Activated CD8-positive, alpha-beta memory T cell treated with anti-CD3 and anti-CD28 coated beads for 24 hours (primary cell): ENCODE results near the gene APOC1.
"Not testable (repeated sequence)": the region's sequence is repeated elsewhere in the genome, so short reads cannot be mapped to it uniquely, and the experiment has no call there.

Experiments
- DNase-seq: peaks from one replicate; pipeline ENCODE4 v3.0.0-alpha.2; 2020

The APOC1 gene

DNA sequence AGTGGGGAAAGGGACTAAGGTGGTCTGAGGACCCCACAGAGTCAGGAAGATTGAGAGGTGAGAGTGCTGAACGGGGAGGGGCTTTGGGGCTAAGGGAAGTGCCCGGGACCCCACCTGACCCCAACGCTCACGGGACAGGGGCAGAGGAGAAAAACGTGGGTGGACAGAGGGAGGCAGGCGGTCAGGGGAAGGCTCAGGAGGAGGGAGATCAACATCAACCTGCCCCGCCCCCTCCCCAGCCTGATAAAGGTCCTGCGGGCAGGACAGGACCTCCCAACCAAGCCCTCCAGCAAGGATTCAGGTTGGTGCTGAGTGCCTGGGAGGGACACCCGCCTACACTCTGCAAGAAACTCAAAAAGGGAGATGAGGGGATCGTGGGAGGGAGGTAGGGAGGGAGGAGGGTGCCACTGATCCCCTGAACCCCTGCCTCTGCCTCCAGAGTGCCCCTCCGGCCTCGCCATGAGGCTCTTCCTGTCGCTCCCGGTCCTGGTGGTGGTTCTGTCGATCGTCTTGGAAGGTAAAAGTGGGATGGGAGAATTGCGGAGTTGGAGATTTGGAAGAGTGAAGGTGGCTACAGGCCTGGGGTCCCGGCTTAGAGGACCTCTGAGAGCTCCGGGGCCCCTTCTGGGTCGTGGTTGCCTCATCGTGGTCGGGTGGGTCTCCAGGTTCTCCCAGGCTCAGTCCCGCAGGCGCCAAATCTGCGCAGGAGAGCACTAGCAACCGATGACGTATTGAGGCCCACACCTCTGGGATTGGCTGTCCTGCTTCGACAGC, at the start of gene APOC1:
APOC1 (plus strand) TSS at position 176 of the 774 bp plus-strand sequence; CDS start at position 460, 284 bp downstream.
- peak; percentile 90 for DNase-seq

DNA sequence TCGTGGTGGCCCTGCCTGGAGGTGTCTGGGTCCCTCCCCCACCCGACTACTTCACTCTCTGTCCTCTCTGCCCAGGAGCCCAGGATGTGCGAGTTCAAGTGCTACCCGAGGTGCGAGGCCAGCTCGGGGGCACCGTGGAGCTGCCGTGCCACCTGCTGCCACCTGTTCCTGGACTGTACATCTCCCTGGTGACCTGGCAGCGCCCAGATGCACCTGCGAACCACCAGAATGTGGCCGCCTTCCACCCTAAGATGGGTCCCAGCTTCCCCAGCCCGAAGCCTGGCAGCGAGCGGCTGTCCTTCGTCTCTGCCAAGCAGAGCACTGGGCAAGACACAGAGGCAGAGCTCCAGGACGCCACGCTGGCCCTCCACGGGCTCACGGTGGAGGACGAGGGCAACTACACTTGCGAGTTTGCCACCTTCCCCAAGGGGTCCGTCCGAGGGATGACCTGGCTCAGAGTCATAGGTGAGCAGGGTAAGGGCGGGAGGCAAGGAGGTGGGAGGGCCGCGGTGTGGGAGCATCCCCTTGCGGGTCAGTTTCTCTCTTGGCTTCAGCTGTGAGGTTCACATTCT, 49.1 kb upstream of the APOC1 start:
- no peak for DNase-seq

DNA sequence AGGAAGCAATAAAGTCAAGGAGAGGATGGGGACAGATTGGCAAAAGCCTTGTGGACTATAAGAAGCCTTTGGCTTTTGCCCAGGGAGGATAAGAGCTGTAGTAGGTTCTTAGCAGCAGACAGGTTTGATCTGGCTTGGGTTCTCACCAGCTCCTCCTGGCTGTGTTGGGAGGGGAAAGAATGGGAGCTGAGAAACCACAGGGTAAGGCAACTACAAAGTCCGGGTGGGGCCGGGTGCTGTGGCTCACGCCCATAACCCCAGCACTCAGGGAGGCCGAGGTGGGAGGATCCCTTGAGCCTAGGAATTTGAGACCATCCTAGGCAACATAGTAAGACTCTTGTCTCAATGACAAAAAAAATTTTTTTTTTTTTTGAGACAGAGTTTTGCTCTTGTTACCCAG, 47.7 kb upstream of the APOC1 start:
- DNase-seq: no peak

DNA sequence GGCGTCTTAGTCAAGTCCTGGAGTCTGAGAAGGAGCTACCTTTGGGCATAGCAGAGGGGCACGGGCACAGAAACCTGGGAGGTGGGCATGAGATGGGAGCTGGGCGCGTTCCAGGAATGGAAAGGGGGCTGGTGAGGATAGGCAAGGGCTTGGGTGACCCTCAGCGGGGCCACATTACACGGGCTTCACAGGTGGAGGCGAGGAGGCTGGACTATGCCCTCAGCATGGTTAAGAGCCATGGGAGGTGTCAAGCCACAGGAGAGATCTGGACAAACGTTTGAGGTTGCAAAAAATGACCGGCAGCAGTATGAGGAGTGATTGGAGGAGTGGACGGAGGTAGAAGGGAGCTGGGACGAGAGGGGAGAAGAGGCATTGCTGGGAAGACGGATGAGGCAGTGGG, 46.8 kb upstream of the APOC1 start:
- DNase-seq: no peak

DNA sequence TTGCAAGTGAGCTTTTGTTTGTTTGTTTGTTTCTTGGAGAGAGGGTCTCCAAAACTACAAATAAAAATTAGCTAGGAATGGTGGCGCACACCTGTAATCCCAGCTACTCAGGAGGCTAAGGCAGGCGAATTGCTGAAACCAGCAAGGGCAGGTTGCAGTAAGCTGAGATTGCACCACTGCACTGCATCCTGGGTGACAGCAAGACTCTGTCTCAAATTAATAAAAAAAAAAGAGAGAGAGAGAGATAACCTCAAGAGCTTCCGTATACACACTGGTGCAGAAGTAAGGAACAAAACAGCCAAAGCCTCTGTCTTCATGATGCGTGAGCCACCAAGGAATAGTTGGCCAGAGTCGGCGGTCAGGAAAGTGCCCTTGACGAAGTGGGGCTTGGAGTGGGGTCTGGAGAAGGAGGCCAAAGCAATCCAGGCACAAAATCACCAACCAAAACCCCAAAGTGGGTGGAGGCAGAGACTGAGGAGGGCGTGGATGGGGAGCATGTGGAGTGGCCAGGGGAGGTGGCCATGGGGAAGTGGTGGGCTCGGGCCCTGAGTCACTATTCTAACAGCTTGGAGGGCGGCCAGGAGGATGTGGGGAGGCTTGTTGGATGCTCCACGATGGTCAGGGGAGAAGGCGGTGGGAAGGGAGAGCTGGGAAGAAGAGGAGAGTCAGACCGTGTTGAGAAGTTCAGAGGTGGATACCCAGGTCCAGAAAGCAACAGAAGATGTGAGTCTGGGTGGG, 44.5 kb upstream of the APOC1 start:
- DNase-seq: no peak

DNA sequence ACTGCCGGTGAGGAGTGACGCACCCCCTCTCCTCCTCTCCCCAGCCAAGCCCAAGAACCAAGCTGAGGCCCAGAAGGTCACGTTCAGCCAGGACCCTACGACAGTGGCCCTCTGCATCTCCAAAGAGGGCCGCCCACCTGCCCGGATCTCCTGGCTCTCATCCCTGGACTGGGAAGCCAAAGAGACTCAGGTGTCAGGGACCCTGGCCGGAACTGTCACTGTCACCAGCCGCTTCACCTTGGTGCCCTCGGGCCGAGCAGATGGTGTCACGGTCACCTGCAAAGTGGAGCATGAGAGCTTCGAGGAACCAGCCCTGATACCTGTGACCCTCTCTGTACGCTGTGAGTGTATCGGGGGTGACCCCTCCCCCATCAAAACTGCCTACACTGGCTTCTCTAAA, 42.6 kb upstream of the APOC1 start:
- no peak for DNase-seq

DNA sequence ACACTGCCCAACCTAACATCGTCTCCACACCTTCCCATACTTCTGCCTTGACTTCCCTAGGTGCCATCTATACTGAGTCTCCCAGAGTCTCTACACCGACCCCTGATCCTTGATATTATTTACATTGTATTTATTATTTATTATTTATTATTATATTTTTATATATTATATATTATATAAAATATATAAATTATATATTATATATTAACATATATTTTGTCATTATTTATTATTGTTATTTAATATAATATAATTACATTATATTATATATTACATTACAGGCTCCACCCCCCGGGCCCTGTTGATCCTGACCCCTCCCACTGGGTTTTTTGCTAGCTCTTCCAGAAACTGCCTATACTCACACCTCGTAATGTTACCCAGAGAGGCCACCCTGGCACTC, 41.7 kb upstream of the APOC1 start:
- DNase-seq: no peak

DNA sequence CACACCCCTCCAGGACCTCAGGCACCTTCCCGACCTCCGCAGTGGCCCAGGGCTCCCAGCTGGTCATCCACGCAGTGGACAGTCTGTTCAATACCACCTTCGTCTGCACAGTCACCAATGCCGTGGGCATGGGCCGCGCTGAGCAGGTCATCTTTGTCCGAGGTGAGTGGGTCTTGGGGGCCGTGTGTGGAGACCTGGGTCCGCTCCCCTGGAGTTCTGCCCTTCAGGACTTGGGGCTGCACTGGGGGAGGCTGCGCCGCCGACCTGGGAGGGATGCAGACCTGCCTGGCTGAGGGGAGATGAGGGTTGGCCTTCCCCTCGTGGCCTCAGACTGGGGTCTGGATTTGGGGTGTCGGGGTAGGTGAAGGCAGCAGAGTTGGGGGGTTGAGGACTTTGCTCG, 40.1 kb upstream of the APOC1 start:
- DNase-seq: no peak

DNA sequence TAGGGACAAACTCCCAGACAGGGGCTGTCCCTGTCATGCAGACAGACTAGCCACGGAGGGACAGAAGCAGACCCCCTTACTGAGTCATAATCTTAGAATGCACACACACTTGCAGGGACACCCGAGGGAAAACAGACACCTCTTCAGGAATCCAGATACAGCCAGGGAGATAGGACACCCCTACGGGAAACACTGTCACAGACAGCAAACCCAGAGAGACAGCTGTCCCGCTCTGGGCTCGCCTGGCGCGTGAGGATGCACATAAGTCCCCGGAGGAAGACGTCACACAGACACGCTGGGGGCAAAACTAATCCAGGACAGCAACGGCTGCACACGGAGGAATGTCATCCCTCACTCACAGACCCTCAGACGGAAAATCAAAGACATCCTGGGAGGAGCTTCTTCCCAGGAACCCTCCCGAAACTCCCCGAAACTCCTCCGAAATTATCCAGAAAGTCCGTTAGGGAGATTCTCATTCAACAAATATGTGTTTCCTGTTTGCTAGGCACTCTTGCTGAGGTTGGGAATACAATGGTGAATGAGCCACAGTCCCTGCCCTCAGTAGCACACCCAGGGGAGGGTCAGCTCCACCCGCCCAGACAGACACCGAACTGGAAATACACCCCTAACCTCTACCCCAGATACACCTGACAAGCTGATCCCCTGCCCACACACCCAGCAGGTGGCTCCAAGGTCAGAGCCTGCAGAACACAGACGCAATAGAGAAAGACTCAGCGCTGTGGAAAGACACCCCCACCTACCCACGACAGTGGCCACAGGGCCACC, 38.5 kb upstream of the APOC1 start:
- DNase-seq: no peak

DNA sequence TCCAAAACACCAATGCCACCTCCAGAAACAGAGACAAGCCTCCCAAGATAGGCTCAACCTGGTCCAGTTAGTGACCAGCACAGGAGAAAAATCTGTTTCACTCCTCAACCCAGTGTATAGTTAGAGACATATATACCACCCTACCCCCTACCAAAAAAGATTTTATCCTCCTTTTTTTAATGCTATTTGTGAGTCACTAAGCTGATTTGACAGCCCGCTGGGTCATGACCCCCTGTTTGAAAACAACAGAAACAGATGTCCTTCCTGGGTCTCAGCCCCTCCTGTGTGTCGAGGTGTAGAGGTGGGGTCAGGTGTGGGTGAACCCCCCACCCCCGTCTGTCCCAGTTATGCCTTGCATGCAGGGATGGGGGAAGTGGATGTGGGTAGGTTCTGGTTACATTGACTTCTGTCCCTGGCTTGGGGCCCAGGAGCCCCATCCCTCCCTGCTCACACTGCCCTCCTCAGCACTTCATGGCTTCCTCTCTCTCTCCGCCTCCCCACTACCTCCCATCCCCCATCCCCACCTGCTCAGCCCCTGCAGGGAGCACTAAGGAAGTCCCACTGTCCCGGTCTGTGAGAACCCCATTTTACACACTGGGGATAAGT, 37.4 kb upstream of the APOC1 start:
- no peak for DNase-seq

DNA sequence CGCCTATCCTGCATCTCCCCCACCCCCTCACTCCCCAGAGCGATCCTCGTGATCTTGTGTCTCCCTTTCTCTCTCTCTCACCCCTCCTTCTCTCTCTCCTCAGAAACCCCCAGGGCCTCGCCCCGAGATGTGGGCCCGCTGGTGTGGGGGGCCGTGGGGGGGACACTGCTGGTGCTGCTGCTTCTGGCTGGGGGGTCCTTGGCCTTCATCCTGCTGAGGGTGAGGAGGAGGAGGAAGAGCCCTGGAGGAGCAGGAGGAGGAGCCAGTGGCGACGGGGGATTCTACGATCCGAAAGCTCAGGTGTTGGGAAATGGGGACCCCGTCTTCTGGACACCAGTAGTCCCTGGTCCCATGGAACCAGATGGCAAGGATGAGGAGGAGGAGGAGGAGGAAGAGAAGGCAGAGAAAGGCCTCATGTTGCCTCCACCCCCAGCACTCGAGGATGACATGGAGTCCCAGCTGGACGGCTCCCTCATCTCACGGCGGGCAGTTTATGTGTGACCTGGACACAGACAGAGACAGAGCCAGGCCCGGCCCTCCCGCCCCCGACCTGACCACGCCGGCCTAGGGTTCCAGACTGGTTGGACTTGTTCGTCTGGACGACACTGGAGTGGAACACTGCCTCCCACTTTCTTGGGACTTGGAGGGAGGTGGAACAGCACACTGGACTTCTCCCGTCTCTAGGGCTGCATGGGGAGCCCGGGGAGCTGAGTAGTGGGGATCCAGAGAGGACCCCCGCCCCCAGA, 36.1 kb upstream of the APOC1 start:
- no peak for DNase-seq

DNA sequence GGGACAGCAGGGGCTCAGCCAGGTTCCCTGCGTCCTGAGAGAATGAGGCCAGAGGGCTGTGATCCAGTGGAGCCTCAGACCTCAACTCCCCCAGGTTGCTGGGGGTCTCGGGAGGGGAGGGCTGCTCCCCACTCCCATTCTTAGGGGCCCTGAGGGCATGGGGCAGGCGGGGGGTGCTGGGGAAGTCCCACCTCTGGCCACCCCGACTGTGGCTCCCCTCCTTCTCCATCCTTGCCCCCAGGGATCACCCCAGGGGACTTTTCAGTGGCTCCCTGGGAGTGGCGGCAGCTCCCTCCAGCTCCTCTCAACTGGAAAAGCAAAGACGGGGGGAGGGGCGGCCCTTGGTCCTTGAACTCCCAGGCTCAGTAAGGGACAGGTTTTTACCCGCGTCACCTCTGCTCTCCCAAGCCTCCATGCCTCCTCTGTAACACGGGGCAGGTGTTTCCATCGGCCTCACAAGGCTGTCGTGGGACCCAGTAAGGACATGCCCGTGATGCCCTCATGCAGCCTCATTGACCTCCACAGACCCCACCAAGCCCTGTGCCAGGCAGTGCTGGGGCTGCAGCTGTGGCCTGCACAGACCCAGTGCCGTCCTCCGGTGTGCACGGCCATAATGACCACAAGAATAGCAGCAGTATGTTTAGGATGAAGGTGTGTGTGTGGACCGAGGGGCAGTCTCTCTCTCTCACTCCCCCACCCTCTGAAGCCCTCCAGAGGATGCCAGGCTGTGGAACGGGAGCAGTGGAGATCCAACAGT, 34.9 kb upstream of the APOC1 start:
- no peak for DNase-seq

DNA sequence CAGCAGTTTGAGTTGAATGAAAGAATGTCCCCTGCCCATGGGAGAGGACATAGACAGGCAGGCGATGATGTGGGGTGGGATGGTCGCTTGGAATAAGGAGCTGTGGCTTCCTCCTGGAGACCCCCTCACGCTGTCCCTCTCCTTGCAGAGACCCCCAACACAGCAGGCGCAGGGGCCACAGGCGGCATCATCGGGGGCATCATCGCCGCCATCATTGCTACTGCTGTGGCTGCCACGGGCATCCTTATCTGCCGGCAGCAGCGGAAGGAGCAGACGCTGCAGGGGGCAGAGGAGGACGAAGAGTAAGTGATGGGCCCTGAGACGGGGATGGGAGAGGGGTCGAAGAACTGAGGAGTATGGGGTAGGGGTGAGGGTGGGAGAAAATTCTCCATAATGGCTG, 32.3 kb upstream of the APOC1 start:
- no peak for DNase-seq

DNA sequence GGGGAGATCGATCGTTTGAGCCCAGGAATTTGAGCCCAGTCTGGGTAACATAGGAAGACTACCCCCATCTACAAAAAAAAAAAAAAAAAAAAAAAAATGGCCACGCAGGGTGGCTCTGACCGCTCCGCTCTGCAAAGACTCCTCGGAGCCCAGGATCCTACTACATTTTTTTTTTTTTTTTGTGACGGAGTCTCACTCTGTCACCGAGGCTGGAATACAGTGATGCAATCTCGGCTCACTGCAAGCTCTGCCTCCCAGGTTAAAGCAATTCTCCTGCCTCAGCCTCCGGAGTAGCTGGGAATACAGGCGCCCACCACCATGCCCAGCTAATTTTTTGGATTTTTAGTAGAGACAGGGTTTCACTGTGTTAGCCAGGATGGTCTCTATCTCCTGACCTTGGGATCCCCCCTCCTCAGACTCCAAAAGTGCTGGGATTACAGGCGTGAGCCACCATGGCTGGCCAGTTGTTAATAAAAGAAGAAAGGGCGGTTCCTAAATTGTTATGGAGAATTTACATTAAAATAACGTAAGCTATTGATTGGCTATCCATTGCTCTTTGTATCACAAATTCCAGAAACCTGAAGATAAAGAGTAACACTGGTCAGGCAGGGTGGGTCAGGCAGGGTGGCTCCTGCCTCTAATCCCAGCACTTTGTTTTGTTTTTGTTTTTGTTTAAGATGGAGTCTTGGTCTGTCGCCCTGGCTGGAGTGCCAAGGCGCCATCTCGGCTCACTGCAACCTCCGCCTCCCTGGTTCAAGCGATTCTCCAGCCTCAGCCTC, 31.6 kb upstream of the APOC1 start:
- not testable (repeated sequence) for DNase-seq

DNA sequence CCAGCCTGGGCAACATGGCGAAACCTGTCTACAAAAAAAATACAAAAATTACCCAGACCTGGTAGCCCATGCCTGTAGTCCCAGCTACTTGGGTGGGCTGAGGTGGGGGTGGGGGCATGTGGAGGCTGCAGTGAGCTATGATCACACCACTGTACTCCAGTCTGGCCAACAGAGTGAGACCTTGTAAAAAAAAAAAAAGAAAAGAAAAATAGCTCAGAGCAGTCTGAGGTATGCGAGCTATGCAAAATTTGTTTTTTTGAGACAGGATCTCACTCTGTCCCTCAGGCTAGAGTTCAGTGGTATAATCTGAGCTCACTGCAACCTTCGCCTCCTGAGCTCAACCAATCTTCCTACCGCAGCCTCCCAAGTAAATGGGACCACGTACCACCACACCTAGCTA, 30.5 kb upstream of the APOC1 start:
- no peak for DNase-seq

DNA sequence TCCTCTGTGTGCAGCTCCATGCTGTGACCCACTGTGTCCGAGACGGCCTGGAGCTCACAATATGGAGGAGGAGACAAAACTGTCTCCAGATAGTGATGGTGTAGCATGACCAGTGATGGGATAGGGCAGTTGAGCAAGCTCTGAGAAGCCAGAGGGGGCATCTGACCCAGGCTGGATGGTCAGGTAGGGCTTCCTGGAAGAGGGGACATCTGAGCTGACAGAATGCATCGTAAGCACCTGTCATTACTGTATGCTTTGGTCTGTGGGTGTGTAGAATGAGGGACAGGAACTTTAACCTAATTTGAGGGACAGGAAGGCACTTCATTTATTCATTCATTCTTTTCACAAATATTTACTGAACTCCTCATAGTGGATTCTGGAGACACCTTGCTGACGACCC, 29.8 kb upstream of the APOC1 start:
- DNase-seq: no peak

DNA sequence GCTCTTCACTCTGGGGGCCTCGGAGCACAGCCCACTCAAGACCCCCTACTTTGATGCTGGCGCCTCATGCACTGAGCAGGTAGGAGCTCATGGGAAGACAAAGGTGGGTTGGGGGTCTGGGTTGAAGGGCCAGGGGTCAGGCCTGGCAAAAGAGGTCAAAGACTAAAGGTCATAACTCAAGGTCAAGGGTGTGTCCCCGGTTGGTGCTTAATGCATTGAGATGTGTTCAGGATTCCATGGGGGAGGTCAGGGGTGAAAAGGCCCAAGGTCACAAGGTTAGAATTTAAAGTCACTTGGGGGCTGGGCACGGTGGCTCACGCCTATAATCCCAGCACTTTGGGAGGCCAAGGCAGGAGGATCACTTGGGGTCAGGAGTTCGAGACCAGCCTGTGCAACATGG, 28.3 kb upstream of the APOC1 start:
- no peak for DNase-seq

DNA sequence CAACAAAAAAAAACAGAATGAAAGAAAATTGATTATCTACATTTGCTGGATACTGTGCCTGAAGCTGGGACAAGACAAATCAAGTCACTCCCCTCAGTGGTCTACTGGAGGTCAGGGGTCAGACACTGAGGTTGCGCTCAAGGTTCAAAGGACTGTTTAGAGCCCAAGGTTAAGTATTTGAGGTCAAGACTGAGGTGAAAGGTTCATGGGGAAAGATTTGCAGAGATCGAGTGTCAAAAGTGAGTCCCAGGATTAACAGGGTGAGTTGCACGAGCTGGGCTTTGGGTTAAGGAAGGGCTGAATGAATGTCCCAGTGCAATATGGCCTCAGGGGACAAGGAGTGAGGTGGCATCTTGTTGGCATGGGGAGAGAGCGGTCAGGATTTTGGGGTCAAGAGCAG, 26.8 kb upstream of the APOC1 start:
- no peak for DNase-seq

DNA sequence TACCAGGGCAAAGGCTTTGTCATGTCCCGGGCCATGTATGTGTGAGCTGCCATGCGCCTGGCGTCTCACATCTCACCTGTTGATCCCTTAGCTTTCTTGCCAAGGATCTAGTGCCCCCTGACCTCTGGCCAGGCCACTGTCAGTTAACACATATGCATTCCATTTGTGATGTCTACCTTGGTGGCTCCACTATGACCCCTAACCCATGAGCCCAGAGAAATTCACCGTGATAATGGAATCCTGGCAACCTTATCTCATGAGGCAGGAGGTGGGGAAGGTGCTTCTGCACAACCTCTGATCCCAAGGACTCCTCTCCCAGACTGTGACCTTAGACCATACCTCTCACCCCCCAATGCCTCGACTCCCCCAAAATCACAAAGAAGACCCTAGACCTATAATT, 26.1 kb upstream of the APOC1 start:
- not testable (repeated sequence) for DNase-seq

DNA sequence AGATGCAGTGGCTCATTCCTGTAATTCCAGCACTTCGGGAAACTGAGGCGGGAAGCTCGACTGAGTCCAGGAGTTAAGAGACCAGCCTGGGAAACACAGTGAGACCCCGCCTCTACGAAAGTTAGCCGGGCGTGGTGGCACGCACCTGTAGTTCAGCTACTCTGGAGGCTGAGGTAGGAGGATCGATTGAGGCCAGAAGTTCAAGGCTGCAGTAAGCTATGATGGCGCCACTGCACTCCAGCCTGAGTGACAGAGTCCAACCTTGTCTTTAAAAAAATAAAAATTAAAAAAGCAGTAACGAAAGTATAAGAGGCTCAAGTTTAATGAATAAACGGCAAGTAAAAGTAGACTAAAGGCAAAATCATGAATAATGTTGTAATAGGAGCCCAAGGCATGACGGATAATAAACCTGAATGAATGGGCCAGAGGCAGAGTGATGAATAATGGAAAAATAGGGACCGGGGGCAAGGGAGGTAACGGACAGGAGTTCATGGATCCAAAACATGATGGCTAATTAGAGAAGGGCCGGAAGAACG, 24.5 kb upstream of the APOC1 start:
- no peak for DNase-seq
